Endothelial cell of umbilical vein (primary cell): ENCODE results near the gene PSMD13. TPM values are rescaled to one million over a fixed set of nuclear protein-coding genes. Genes with fewer than 3 reads are reported as not detected.

Experiments used
- BruUV-seq: library from RNA; stranded (reverse); fragments of 400-500 nt; replicated peaks from 2 replicates; lab custom pipeline; 2021; lab: Mats Ljungman, UMichigan
- CTCF ChIA-PET: fragments of 300-600, 350-600 bp; sonication (Branson Sonifier 250); formaldehyde crosslinking; loops from one replicate; lab custom pipeline; 2021; ENCODE audit warnings: antibody characterized with exemption, inconsistent platforms; lab: Charles Lee
- POLR2A ChIA-PET: fragments of 300-600, 350-600 bp; sonication (Branson Sonifier 250); formaldehyde crosslinking; loops from one replicate; lab custom pipeline; 2021; ENCODE audit warnings: antibody characterized with exemption, inconsistent platforms; lab: Charles Lee
- DNase-seq: peaks from one replicate; pipeline ENCODE4 v3.0.0-alpha.2; 2011; ENCODE audit warnings: low read depth, low spot score
- FAIRE-seq: peaks from 2 replicates; lab custom pipeline; 2011; peaks lifted over from hg19 to GRCh38; lab: Jason Lieb, UNC
- H2AFZ ChIP-seq: 2 replicates; pipeline ENCODE4 v1.6.0; 2012; ENCODE audit warnings: low read depth, low read length, control low read depth, inconsistent platforms
- H3K27ac ChIP-seq: 2 replicates; pipeline ENCODE4 v1.5.1; 2011; ENCODE audit warnings: low read depth, mild to moderate bottlenecking, control low read depth, low read length, moderate library complexity; ENCODE audit not compliant: insufficient read depth
- H3K27me3 ChIP-seq, 2 experiments: 2 replicates each; pipeline versions ENCODE4 v1.6.0 to v1.6.1; 2011; ENCODE audit warnings: low read length in 2 of 2, mixed read lengths in 1 of 2; ENCODE audit not compliant: control insufficient read depth in 2 of 2, insufficient read depth in 2 of 2
- H3K36me3 ChIP-seq, 2 experiments: 2 replicates in 1 of 2; 3 replicates in 1 of 2; pipeline ENCODE4 v1.5.1; 2011; ENCODE audit warnings: low read length in 2 of 2, mild to moderate bottlenecking in 1 of 2, moderate library complexity in 1 of 2; ENCODE audit not compliant: control insufficient read depth in 2 of 2, insufficient read depth in 2 of 2; ENCODE audit errors: extremely low read depth in 1 of 2
- H3K4me1 ChIP-seq: 3 replicates; pipeline ENCODE4 v1.5.1; 2011; ENCODE audit warnings: mild to moderate bottlenecking, low read length; ENCODE audit not compliant: control insufficient read depth, insufficient read depth; ENCODE audit errors: extremely low read depth
- H3K4me2 ChIP-seq: 2 replicates; pipeline ENCODE4 v1.6.1; 2011; ENCODE audit warnings: low read length, control low read depth, mixed read lengths; ENCODE audit not compliant: insufficient read depth
- H3K4me3 ChIP-seq, 3 experiments: fragments of 200-600 bp in 1 of 3; sonication (generic), shearing (Covaris generic) in 1 of 3; replicated peaks in 1 of 3; 2 replicates each; pipeline ENCODE4 v1.5.1; 2011 to 2016; ENCODE audit warnings: control low read depth in 3 of 3, low read length in 3 of 3, mild to moderate bottlenecking in 2 of 3, inconsistent platforms in 1 of 3, low read depth in 1 of 3, moderate library complexity in 1 of 3; ENCODE audit not compliant: insufficient read depth in 1 of 3
- H3K79me2 ChIP-seq: 2 replicates; pipeline ENCODE4 v1.6.0; 2012; ENCODE audit warnings: low read length, inconsistent platforms; ENCODE audit not compliant: control insufficient read depth, insufficient read depth
- H3K9ac ChIP-seq: replicated peaks from 2 replicates; pipeline ENCODE3; 2011; ENCODE audit warnings: low read length, control low read depth; ENCODE audit not compliant: insufficient read depth; ENCODE audit errors: extremely low read depth
- H3K9me1 ChIP-seq: replicated peaks from 3 replicates; pipeline ENCODE4 v1.6.0; 2011; ENCODE audit warnings: mild to moderate bottlenecking, low read length; ENCODE audit not compliant: control insufficient read depth, insufficient read depth; ENCODE audit errors: extremely low read depth
- H3K9me3 ChIP-seq: replicated peaks from 2 replicates; pipeline ENCODE4 v1.5.1; 2012; ENCODE audit warnings: low read length, inconsistent platforms; ENCODE audit not compliant: control insufficient read depth, insufficient read depth
- H4K20me1 ChIP-seq: replicated peaks from 2 replicates; pipeline ENCODE3; 2011; ENCODE audit warnings: mild to moderate bottlenecking, low read length; ENCODE audit not compliant: control insufficient read depth, insufficient read depth; ENCODE audit errors: extremely low read depth
- FOS ChIP-seq: IDR thresholded peaks from 2 replicates; pipeline ENCODE4 v1.6.1; 2011; ENCODE audit warnings: mild to moderate bottlenecking, low read length, moderate library complexity, borderline replicate concordance; ENCODE audit not compliant: insufficient read depth
- POLR2AphosphoS5 ChIP-seq: IDR thresholded peaks from 2 replicates; pipeline ENCODE4 v1.6.1; 2012; ENCODE audit warnings: low read depth, mild to moderate bottlenecking, control low read depth, low read length, moderate library complexity; ENCODE audit not compliant: insufficient read depth
- dilution Hi-C: fragments of 300-500 bp; cut with MboI; formaldehyde crosslinking; loops from one replicate; pipeline ENCODE4 v1.15.0; 2019; ENCODE audit warnings: low sequenced_read_pairs; ENCODE audit not compliant: extremely low pct_ligation_motif_present
- intact Hi-C: fragments of 100-400 bp; cut with micrococcal nuclease; formaldehyde crosslinking; loops from one replicate; pipeline ENCODE4 v1.10.0; 2022
- polyA plus RNA-seq, 4 experiments: library from polyadenylated mRNA; depleted of rRNA in 3 of 4; stranded (reverse) in 3 of 4; unstranded in 1 of 4; fragments of >200 nt; gene quantifications; 2 replicates each; pipeline versions ENCODE4 v1.2.1 to v1.2.3, GENCODE V29; 2011 to 2012; ENCODE audit warnings: missing spikeins in 1 of 4
- total RNA-seq: library from RNA; stranded (reverse); gene quantifications from 2 replicates; pipeline ENCODE4 v1.2.3, GENCODE V29; 2021
- TF ChIP-seq, protein P1 (sequence below), 2 donors: IDR thresholded peaks; 1 replicate in 1 of 2; 2 replicates in 1 of 2; pipeline ENCODE4 v1.5.1; 2011; ENCODE audit warnings: low read length in 2 of 2, mild to moderate bottlenecking in 2 of 2, moderate library complexity in 2 of 2, control low read depth in 1 of 2, inconsistent platforms in 1 of 2, low read depth in 1 of 2; ENCODE audit not compliant: insufficient read depth in 1 of 2; ENCODE audit errors: extremely low read depth in 1 of 2

The PSMD13 gene
- total and polyA plus RNA-seq, 2 donors (not counting 3 experiments of a cell fraction or from before 2014, with no cell fraction given): 168 to 214 TPM

GRCh38 chr11:299951-300735 lies 63.4 kb downstream of the PSMD13 start:
- H3K4me1 ChIP-seq: no peaks in the 10 kb centered on the region
- peaks cover 3 to 8% of the 10 kb centered on the region in 2 experiments for H3K27me3 ChIP-seq
- no peak overlapping the region for H2AFZ ChIP-seq
- no peaks in the 10 kb centered on the region for H3K9me1 ChIP-seq
- no peak for DNase-seq
- H3K79me2 ChIP-seq: no peaks in the 10 kb centered on the region
- TF ChIP-seq FOS (no peak), POLR2AphosphoS5 (no peak)
- TF ChIP-seq, protein P1, sequence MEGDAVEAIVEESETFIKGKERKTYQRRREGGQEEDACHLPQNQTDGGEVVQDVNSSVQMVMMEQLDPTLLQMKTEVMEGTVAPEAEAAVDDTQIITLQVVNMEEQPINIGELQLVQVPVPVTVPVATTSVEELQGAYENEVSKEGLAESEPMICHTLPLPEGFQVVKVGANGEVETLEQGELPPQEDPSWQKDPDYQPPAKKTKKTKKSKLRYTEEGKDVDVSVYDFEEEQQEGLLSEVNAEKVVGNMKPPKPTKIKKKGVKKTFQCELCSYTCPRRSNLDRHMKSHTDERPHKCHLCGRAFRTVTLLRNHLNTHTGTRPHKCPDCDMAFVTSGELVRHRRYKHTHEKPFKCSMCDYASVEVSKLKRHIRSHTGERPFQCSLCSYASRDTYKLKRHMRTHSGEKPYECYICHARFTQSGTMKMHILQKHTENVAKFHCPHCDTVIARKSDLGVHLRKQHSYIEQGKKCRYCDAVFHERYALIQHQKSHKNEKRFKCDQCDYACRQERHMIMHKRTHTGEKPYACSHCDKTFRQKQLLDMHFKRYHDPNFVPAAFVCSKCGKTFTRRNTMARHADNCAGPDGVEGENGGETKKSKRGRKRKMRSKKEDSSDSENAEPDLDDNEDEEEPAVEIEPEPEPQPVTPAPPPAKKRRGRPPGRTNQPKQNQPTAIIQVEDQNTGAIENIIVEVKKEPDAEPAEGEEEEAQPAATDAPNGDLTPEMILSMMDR (IDR thresholded peaks at IDR 0.05; ENCODE audit: extremely low read depth in 1 of 2, insufficient read depth in 1 of 2, low read depth in 1 of 2, low read length in 2 of 2): peak; percentile 8 to 44
- no TSS peak for BruUV-seq
- no peak overlapping the region for H3K4me3 ChIP-seq
- intact Hi-C loops (no loop called here), dilution Hi-C loops (no loop called here)
- no peak overlapping the region for H3K9ac ChIP-seq
- ChIA-PET CTCF (interaction anchor here (1.2 to 1.7 kb wide), 3 partner anchors 49 to 148 kb away, joined by 3 to 6 read pairs (median 3); no protein-coding TSS in a partner anchor), POLR2A (no interaction called here)
- FAIRE-seq: no peak
- H3K36me3 ChIP-seq: no peaks in the 10 kb centered on the region
- no peak overlapping the region for H3K27ac ChIP-seq
- H4K20me1 ChIP-seq: no peaks in the 10 kb centered on the region
- H3K9me3 ChIP-seq: no peaks in the 10 kb centered on the region
- no peak overlapping the region for H3K4me2 ChIP-seq

Other genes with a start within 250 kb of the PSMD13 start
- gene SCGB1C1, start 43.9 kb upstream of the PSMD13 start, total RNA-seq: not detected in 2 replicates
- gene SCGB1C1, start 43.9 kb upstream of the PSMD13 start, polyA plus RNA-seq: not detected in 2 replicates
- 31.0 and 35.5 TPM in 2 replicates for gene BET1L, start 29.6 kb upstream of the PSMD13 start, total RNA-seq
- gene BET1L, start 29.6 kb upstream of the PSMD13 start, polyA plus RNA-seq: 80.0 and 90.0 TPM in 2 replicates
- 112 and 119 TPM in 2 replicates for gene RIC8A, start 29.3 kb upstream of the PSMD13 start, total RNA-seq
- 143 and 165 TPM in 2 replicates for gene RIC8A, start 29.3 kb upstream of the PSMD13 start, polyA plus RNA-seq
- 12.0 and 14.9 TPM in 2 replicates for gene SIRT3, start 634 bp upstream of the PSMD13 start, total RNA-seq
- gene SIRT3, start 634 bp upstream of the PSMD13 start, polyA plus RNA-seq: 17.6 and 18.3 TPM in 2 replicates
- not detected in 2 replicates for gene NLRP6, start 41.4 kb downstream of the PSMD13 start, total RNA-seq
- not detected in 2 replicates for gene NLRP6, start 41.4 kb downstream of the PSMD13 start, polyA plus RNA-seq
- 42.4 and 48.1 TPM in 2 replicates for gene PGGHG, start 52.1 kb downstream of the PSMD13 start, total RNA-seq
- 31.6 and 37.9 TPM in 2 replicates for gene PGGHG, start 52.1 kb downstream of the PSMD13 start, polyA plus RNA-seq
- gene IFITM5, start 62.5 kb downstream of the PSMD13 start, total RNA-seq: not detected in 2 replicates
- gene IFITM5, start 62.5 kb downstream of the PSMD13 start, polyA plus RNA-seq: not detected in 2 replicates
- 219 and 263 TPM in 2 replicates for gene IFITM2, start 70.8 kb downstream of the PSMD13 start, total RNA-seq
- 1,135 and 1,428 TPM in 2 replicates for gene IFITM2, start 70.8 kb downstream of the PSMD13 start, polyA plus RNA-seq
- 4.0 and 11.5 TPM in 2 replicates for gene IFITM1, start 77.1 kb downstream of the PSMD13 start, total RNA-seq
- gene IFITM1, start 77.1 kb downstream of the PSMD13 start, polyA plus RNA-seq: 24.6 and 34.1 TPM in 2 replicates
- gene IFITM3, start 83.9 kb downstream of the PSMD13 start, total RNA-seq: 323 and 416 TPM in 2 replicates
- gene IFITM3, start 83.9 kb downstream of the PSMD13 start, polyA plus RNA-seq: 950 and 1,150 TPM in 2 replicates
- gene B4GALNT4, start 132.5 kb downstream of the PSMD13 start, total RNA-seq: 5.2 and 9.6 TPM in 2 replicates
- gene B4GALNT4, start 132.5 kb downstream of the PSMD13 start, polyA plus RNA-seq: 7.9 and 9.2 TPM in 2 replicates
- 0.27 and 0.30 TPM in 2 replicates for gene PKP3, start 157.2 kb downstream of the PSMD13 start, total RNA-seq
- gene PKP3, start 157.2 kb downstream of the PSMD13 start, polyA plus RNA-seq: 0.33 and 0.59 TPM in 2 replicates
- 51.9 and 52.3 TPM in 2 replicates for gene SIGIRR, start 178.0 kb downstream of the PSMD13 start, total RNA-seq
- gene SIGIRR, start 178.0 kb downstream of the PSMD13 start, polyA plus RNA-seq: 70.9 and 104 TPM in 2 replicates
- 0.12 TPM in 1 of 2 replicates, not detected in the other for gene ANO9, start 205.0 kb downstream of the PSMD13 start, total RNA-seq
- 0.23 and 0.32 TPM in 2 replicates for gene ANO9, start 205.0 kb downstream of the PSMD13 start, polyA plus RNA-seq
- 41.4 and 44.2 TPM in 2 replicates for gene PTDSS2, start 213.3 kb downstream of the PSMD13 start, total RNA-seq
- 46.8 and 60.8 TPM in 2 replicates for gene PTDSS2, start 213.3 kb downstream of the PSMD13 start, polyA plus RNA-seq